HG03558 (cell line): Measurements from ENCODE around the gene TLL2.

Experiments
- ATAC-seq: cut with Tn5 transposase; IDR thresholded peaks from one replicate; pipeline ENCODE4 v1.9.1; 2021; ENCODE audit warnings: moderate number of reproducible peaks; ENCODE audit not compliant: unreplicated experiment; ENCODE audit errors: extremely low read depth

Gene TLL2

DNA sequence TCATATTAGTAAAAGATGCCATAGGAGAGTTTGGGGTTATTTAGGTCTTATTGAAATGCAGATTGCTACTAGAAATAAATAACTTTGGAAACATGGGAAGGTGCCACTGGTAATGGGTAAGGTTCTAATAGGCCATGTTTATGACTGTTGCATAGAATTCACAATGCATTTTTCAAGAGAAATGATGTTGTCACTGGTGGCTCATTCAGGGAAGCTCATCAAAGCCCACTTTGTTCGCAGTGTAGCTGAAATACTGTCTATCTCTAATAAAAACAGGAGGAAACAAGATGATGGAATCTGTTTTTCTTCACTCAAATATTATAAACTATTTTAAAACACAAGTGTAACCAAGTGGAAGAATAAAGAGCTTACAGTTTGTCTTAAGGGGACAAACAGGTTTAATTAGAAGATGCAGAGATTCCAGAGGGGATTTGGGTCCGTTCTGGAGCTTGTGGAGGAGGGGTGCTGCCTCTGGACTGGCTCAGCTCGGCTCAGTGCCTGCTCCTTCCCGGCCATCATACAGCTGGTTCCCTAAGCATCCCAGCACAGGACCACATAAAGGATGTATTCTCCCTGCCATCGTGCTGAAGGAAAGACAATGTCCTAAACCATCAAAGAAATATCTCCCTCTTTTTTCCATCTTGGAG lies 175.3 kb downstream of the TLL2 start:
- no peak for ATAC-seq

DNA sequence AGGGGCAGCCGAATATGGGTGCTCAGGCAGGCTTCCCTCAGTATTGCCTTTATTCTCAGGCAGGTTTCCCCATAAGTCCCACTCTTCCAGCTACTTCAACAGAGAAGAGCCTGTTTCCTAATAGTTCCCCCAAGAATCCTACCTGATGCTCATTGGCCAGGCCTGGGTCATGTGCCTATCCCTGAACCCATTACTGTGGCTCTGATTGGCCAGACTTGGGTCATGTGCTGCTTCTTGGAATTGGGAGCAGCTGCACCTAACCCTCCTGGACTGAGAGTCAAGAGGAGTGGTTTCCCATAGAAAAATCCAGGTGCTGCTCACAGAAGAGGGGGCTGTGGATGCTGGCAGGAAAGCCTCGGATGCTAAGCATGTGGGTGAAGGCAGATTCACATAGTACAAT lies 176.6 kb downstream of the TLL2 start:
- no peak for ATAC-seq

DNA sequence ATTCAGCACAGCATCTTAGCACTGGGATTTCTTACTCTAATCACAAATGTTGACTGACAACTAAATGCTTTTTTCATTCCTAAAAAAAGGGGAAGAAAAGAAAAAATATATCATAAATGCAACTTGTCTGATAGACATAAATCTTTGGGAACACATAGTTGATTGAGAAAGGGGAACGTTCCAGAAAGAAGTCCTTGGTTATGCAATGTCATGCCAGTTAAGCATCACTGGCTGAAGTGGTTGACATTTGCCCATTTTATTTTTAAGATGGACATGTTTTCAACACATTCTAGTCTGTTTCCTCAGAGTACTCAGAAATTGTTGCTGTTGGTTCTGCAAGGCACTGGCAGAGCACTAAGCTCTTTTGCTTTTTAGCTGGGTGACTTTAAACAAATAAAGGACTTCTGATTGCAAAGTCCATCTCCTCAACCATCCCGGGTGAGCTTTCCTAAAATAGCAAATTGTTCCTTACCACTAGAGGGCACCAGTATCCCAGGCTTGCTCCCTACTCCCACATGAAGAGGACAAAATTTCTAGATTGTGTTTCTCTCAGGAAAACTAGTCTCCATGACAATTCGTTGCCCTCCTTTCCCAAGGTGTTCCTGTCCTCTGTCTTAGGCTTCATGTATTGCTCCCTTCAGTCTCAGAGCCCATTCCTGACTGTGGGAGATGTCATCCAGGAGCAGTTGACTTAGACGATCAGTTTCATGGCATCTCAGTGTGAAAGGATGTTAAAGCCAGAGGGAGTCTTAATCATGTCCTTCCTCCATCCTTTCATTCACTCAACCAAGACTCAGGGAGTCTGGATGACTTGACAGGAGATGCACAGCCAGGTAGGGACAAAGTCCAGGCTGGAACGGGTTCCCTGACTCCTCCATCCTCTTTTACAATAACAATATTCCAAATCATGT lies 178.9 kb downstream of the TLL2 start:
- ATAC-seq: no peak

DNA sequence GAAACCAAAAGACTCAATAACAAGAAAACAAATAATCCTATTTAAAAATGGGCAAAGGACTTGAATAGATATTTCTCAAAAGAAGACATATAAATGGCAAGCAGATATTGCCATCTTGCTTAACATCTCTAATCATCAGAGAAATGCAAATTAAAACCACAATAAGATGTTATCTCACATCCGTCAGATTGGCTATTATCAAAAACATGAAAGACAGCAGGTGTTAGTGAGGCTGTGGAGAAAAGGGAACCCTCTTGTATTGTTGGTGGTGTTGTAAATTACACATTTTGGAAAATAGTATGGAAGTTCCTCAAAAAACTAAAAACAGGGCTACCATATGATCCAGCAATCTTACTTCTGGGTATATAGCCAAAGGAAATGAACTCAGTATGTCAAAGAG lies 180.6 kb downstream of the TLL2 start:
- no peak for ATAC-seq

DNA sequence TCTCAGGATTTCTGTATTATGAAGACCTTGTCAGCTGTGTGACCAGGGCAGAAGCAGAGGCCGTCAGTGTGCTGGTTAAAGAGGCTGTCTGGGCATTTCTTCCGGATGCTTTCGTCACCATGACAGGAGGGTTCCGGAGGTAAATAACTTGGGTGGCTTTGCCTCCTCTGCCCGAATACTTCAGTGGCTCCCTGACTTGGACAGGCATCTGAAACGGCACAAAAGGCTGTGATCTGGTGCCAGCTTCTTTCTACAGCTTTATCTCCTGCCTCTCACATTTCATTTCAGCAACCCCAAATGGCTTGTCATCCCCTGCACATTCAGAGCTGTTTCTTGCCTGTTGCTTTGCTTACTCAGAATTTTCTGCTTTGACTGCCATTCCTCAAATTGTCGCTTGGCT lies 186.3 kb downstream of the TLL2 start:
- no peak for ATAC-seq

DNA sequence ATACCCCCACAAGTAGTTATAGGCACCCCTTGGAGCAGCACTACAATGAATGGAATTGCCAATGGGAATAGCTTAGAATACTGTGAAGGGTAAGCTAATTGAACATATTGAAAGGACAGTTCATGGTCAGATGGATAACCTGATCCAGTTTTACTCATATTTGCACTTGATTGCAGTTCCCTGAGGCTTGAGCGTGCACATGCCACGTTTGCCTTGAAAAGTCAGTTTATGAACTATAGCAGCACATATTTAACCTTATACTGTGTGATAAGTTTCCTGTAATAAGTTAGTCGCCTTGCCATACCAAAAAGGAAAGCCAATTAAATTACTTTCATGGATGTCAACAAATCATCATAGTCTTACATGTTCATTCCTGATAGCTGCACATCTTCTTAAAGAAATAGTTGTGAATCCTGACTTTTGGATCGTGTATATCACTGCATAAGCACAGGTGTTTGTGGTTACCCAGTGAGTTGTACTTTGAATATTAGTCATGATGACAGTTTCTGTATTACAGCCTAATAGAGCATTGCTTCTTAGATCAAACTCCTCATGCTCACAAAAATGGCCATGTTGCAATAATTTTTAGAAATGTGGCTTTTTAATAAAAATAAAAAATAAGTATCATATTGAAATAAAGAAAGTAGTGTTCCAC lies 187.9 kb downstream of the TLL2 start:
- ATAC-seq: peak; percentile 83

DNA sequence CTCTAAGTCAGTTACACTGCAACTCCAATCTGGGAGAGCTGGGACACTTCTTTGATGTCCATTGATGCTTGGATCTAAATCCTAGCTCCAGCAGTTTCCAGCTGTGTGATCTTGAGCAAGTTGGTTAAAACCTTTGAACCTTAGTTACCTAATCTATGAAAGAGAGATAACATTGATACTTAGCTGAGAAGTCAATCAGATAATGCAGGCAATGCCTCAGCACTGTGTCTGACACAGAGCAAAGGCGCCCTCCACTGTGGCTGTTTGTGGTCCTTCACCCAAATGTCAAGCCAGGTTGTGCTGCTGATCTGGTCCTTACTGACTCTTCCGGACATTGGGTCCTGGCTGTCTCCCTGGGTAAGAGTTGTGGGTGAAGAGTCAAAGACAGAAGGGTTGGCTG lies 189.3 kb downstream of the TLL2 start:
- no peak for ATAC-seq

DNA sequence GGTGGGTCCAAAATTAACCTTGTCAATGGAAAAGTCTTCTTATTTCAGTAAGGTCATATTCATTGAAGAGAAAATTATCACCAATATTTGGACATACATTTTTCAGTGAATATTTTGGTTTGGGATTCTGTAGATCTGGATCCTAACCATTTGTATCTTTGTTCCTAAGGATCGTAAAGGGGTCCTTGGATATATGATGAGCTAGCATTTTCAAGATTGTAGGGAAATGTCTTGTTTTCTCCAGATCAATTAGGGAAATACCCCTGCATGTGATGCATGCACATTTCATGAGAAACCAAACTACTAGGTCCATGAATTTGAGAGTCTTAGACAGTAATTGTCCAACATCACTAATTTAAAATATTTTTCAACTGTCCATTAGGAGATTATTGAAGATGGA lies 191.5 kb downstream of the TLL2 start:
- ATAC-seq: no peak

DNA sequence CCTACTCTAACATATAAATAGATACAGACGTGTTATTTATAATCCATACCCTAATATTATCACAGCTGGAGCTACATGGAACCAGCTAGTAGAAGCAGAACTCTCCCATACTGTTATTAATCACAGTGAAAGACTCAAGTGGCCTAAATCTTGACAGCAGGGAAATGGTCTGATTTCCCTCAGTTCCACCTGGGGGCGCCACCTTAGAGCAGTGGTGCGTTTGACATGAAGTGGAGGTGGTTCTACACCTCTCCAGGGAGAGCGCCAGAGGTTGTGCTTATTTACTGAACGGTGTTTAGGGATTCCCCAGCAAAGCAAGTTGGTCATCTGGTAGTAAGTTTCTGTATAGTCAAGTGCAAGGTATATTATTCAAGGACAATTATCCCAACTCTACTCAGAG lies 191.9 kb downstream of the TLL2 start:
- ATAC-seq: no peak

DNA sequence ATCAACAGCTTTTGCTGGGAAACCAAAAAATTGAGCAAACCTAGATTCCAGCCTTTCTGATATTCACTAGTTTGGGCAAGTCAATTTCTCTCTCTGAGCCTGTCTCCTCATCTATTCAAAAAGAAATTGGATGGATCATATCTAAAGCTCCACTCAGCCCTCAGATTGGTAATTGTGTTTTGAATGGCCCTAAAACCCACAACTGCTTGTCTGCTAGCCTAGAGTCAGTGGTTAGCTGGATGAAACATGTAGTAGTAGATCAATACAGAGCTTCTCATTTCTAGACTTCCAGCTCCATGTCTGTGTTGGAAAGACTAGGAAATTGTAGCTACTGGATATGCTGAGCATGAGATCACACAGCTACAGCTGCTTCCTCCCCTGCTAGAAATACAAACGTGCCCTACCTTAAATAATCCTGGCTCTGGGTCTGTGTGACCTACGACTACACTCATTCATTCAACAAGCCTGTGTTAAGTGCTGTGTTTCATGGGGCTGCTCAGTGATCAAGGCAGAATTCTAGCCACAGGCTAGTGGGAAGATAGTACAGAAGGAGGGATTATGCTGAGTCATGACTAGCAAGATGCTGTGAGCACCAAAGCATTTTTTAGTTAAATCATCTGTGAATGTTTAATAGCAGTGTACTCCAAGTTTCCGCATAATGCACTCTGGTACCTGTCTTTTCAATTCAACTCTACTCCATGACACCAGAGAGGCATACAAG lies 193.8 kb downstream of the TLL2 start:
- ATAC-seq: no peak

DNA sequence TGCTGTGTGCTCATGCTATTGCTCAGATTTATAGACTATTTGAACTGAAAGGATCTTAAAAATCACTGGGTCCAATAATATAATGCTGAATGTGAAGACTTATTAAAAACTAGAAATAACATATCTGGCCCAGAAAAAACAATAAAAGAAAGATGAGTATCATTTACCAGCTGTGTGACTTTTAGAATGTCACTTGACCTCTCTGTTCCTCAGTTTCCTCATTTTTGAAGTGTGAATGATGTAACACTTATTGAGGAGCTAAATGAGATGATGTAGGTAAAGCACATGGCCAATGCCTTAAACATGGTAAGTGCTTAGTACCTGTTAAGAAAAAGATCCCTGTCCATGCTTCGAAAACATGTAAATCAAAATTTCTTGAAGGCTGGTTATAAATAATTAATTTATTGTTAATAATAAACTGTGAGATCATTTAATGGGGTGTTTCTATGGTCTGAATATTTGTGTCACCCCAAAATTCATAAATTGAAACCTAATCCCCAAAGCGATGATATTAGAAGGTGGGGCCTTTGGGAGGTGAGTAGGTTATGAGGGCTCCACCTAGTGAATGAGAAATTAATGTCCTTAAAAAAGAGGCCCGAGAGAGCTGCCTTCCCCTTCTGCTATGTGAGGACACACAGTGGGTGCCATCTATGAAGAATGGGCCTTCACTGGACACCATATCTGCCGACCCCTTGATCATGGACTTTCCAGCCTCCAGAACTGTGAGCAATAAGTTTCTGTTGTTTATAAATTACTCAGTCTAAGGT lies 196.5 kb downstream of the TLL2 start:
- ATAC-seq: no peak
